Measurements from ENCODE around the gene SPATA9.
A peak's percentile ranks its signal among the peaks of the same experiment; 100 is the strongest.

SPATA9 gene
- 0 reads per million in 3 experiments for total RNA-seq

GRCh38 chr5:95682891-95683290 lies at the start of gene SPATA9:
Gene SPATA9, minus strand, starts transcription at chr5:95682991. Its CDS starts 137 bp downstream, at chr5:95682854.
- no peak for DNase-seq

GRCh38 chr5:95731571-95732554 lies 49.1 kb upstream of the SPATA9 start:
- DNase-seq: peak; percentile 26

GRCh38 chr5:95730730-95731570 lies 48.2 kb upstream of the SPATA9 start, which contains the start of gene RHOBTB3:
Gene RHOBTB3, plus strand, starts transcription at chr5:95731336. Its CDS starts 347 bp downstream, at chr5:95731683.
- DNase-seq: peak; percentile 14

- no peak for DNase-seq
Observed at GRCh38 chr5:95730011-95730700, 47.4 kb upstream of the SPATA9 start.

GRCh38 chr5:95729115-95730010 lies 46.6 kb upstream of the SPATA9 start:
- no peak for DNase-seq

- DNase-seq: no peak
Observed at GRCh38 chr5:95728494-95729114, 45.8 kb upstream of the SPATA9 start.

- DNase-seq: no peak
Observed at GRCh38 chr5:95727764-95728191, 45.0 kb upstream of the SPATA9 start.

- no peak for DNase-seq
Observed at GRCh38 chr5:95726811-95727763, 44.3 kb upstream of the SPATA9 start.

- no peak for DNase-seq
Observed at GRCh38 chr5:95725937-95726810, 43.4 kb upstream of the SPATA9 start.

GRCh38 chr5:95725071-95725820 lies 42.5 kb upstream of the SPATA9 start:
- DNase-seq: no peak

- DNase-seq: no peak
Observed at GRCh38 chr5:95723632-95724369, 41.0 kb upstream of the SPATA9 start.

GRCh38 chr5:95721582-95722295 lies 38.9 kb upstream of the SPATA9 start:
- DNase-seq: no peak

GRCh38 chr5:95720094-95720786 lies 37.4 kb upstream of the SPATA9 start:
- no peak for DNase-seq

- DNase-seq: no peak
Observed at GRCh38 chr5:95718738-95719137, 35.9 kb upstream of the SPATA9 start.

GRCh38 chr5:95718203-95718602 lies 35.4 kb upstream of the SPATA9 start:
- DNase-seq: peak; percentile 55

GRCh38 chr5:95717439-95717838 lies 34.6 kb upstream of the SPATA9 start:
- DNase-seq: no peak
